MCF 10A (cell line): ENCODE measurements around the gene TMEM132D. TPM values are rescaled to one million over a fixed set of nuclear protein-coding genes. Genes with fewer than 3 reads are reported as not detected.

Source experiments
- BruUV-seq: library from RNA; stranded (reverse); fragments of 400-500 nt; replicated peaks from 2 replicates; lab custom pipeline; 2021; lab: Mats Ljungman, UMichigan
- CTCF ChIA-PET: fragments of 300-600 bp; sonication (Branson Sonifier 250); formaldehyde crosslinking; extraction: SDS; loops from one replicate; lab custom pipeline; 2021; ENCODE audit warnings: antibody characterized with exemption, inconsistent platforms; lab: Yijun Ruan, JAX
- POLR2A ChIA-PET: fragments of 300-600, 350-650 bp; sonication (Branson Sonifier 250); formaldehyde crosslinking; extraction: SDS; loops from one replicate; lab custom pipeline; 2020; ENCODE audit warnings: antibody characterized with exemption, inconsistent platforms; lab: Yijun Ruan, JAX
- DNase-seq: peaks from one replicate; pipeline ENCODE4 v3.0.0-alpha.2; 2018; ENCODE audit not compliant: unreplicated experiment
- H3K27ac Mint-ChIP-seq: one replicate; pipeline ENCODE4 v1.8.0; 2022; ENCODE audit warnings: mild to moderate bottlenecking, low read depth, mixed read lengths; ENCODE audit not compliant: unreplicated experiment
- H3K27me3 Mint-ChIP-seq: one replicate; pipeline ENCODE4 v1.8.0; 2022; ENCODE audit warnings: mixed read lengths; ENCODE audit not compliant: insufficient read depth, unreplicated experiment
- H3K36me3 Mint-ChIP-seq: one replicate; pipeline ENCODE4 v1.8.0; 2022; ENCODE audit warnings: mild to moderate bottlenecking, moderate library complexity, mixed read lengths; ENCODE audit not compliant: insufficient read depth, unreplicated experiment
- H3K4me1 Mint-ChIP-seq: one replicate; pipeline ENCODE4 v1.8.0; 2022; ENCODE audit warnings: mixed read lengths; ENCODE audit not compliant: insufficient read depth, unreplicated experiment
- H3K4me3 Mint-ChIP-seq: one replicate; pipeline ENCODE4 v1.8.0; 2022; ENCODE audit warnings: mild to moderate bottlenecking, moderate library complexity, mixed read lengths; ENCODE audit not compliant: unreplicated experiment
- H3K9me3 Mint-ChIP-seq: one replicate; pipeline ENCODE4 v1.8.0; 2022; ENCODE audit warnings: mixed read lengths; ENCODE audit not compliant: unreplicated experiment
- CTCF ChIP-seq: fragments of 200-600 bp; IDR thresholded peaks from one replicate; pipeline ENCODE4 v1.8.0; 2022; ENCODE audit warnings: antibody characterized with exemption, mild to moderate bottlenecking; ENCODE audit not compliant: unreplicated experiment
- intact Hi-C: fragments of 100-400 bp; cut with micrococcal nuclease; formaldehyde crosslinking; loops from 2 replicates; pipeline ENCODE4 v1.14.1; 2022
- total RNA-seq: library from RNA; stranded (reverse); gene quantifications from 2 replicates; pipeline ENCODE4 v1.2.3, GENCODE V29; 2022

TMEM132D gene
- total RNA-seq, 1 experiment from 2014 or later: not detected

- Mint-ChIP-seq H3K27ac (no peak overlapping the region), H3K4me3 (no peak overlapping the region), H3K27me3 (no peaks in the 10 kb centered on the region), H3K4me1 (no peaks in the 10 kb centered on the region), H3K9me3 (no peaks in the 10 kb centered on the region), H3K36me3 (no peaks in the 10 kb centered on the region)
- POLR2A ChIA-PET: no interaction called here
- no peak for TF ChIP-seq CTCF
- CTCF ChIA-PET: no interaction called here
- peak; percentile 11 for DNase-seq
- intact Hi-C loops: no loop called here
- no TSS peak for BruUV-seq
These were observed 59.1 kb downstream of the TMEM132D start for GRCh38 chr12:129844662-129845220.

GRCh38 chr12:129841251-129841650, 62.6 kb downstream of the TMEM132D start:
- DNase-seq: no peak
- Mint-ChIP-seq H3K4me1 (no peaks in the 10 kb centered on the region), H3K36me3 (no peaks in the 10 kb centered on the region), H3K4me3 (no peak overlapping the region), H3K27ac (no peak overlapping the region), H3K9me3 (no peaks in the 10 kb centered on the region), H3K27me3 (no peaks in the 10 kb centered on the region)
- intact Hi-C loops: no loop called here
- CTCF ChIA-PET: interaction anchor here (1.0 kb wide), 1 partner anchor 21 kb away, joined by 3 read pairs; no protein-coding TSS in a partner anchor
- BruUV-seq: no TSS peak
- TF ChIP-seq CTCF: no peak
- POLR2A ChIA-PET: interaction anchor here (0.5 kb wide), 1 partner anchor 304 kb away, joined by 3 read pairs; no protein-coding TSS in a partner anchor

- CTCF ChIA-PET: interaction anchor here (0.6 kb wide), 1 partner anchor 1057 kb away, joined by 3 read pairs; no protein-coding TSS in a partner anchor
- H3K4me3 Mint-ChIP-seq: no peak overlapping the region
- no peaks in the 10 kb centered on the region for H3K36me3 Mint-ChIP-seq
- no peaks in the 10 kb centered on the region for H3K27me3 Mint-ChIP-seq
- H3K9me3 Mint-ChIP-seq: no peaks in the 10 kb centered on the region
- DNase-seq: no peak
- H3K27ac Mint-ChIP-seq: no peak overlapping the region
- H3K4me1 Mint-ChIP-seq: no peaks in the 10 kb centered on the region
- BruUV-seq: no TSS peak
- POLR2A ChIA-PET: interaction anchor here (1.1 kb wide), 1 partner anchor 42 kb away, joined by 5 read pairs; no protein-coding TSS in a partner anchor
- intact Hi-C loops: no loop called here
- TF ChIP-seq CTCF: no peak
These were observed 63.5 kb downstream of the TMEM132D start for GRCh38 chr12:129840145-129840884.

GRCh38 chr12:129839679-129840078, 64.1 kb downstream of the TMEM132D start:
- Mint-ChIP-seq H3K27me3 (no peaks in the 10 kb centered on the region), H3K4me1 (no peaks in the 10 kb centered on the region), H3K36me3 (no peaks in the 10 kb centered on the region), H3K9me3 (peaks cover 4% of the 10 kb centered on the region), H3K27ac (no peak overlapping the region), H3K4me3 (no peak overlapping the region)
- BruUV-seq: no TSS peak
- intact Hi-C loops: no loop called here
- ChIA-PET POLR2A (interaction anchor here (1.1 kb wide), 1 partner anchor 41 kb away, joined by 5 read pairs; no protein-coding TSS in a partner anchor), CTCF (interaction anchor here (0.6 kb wide), 1 partner anchor 1056 kb away, joined by 3 read pairs; no protein-coding TSS in a partner anchor)
- TF ChIP-seq CTCF: no peak
- no peak for DNase-seq
